Measurements from ENCODE around the gene MTMR6.

MTMR6 gene

DNA sequence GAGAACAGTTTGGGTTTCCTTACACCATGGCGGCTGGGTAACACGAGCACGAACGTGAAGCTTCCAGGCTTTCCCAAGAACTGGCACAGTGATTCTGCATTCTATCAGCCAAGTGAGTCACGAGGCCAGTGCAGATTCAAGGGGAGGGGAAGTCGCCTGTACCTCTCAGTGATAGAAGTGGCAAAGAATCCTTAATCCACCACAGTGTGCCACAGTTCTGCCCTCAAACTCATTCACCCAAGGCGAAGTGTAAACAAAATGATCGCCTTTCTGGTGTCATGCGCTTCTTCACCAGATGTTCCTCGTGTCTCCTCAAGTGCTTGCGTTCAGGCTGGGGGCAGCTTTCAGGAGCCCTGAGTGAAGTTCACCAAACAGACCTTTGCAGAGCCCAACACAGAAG lies 90.3 kb downstream of the MTMR6 start:
- H3K36me3 ChIP-seq (ENCODE audit: control insufficient read depth, insufficient read depth, low read length, severe bottlenecking): no peaks in the 10 kb centered on the region
- no peak overlapping the region for H3K9ac ChIP-seq (ENCODE audit: low read length)
- H3K27me3 ChIP-seq (replicated peaks; ENCODE audit: control insufficient read depth, insufficient read depth, low read length): peaks cover 37% of the 10 kb centered on the region
- no peak for DNase-seq (ENCODE audit: low read depth)
- H3K4me1 ChIP-seq (ENCODE audit: control insufficient read depth, insufficient read depth, low read length): no peaks in the 10 kb centered on the region
- peaks cover 6% of the 10 kb centered on the region for H3K9me3 ChIP-seq (ENCODE audit: control insufficient read depth, low read length)
- no peak overlapping the region for H3K4me3 ChIP-seq (ENCODE audit: low read length)

Data from adipocyte (in vitro differentiated cells).